Breast epithelium (tissue), 4 donors: ENCODE data around the gene SAYSD1. TPM values are rescaled to one million over a fixed set of nuclear protein-coding genes. Genes with fewer than 3 reads are reported as not detected.

ENCODE experiments used
- DNase-seq, 2 donors: peaks; one replicate each; pipeline ENCODE4 v3.0.0-alpha.2; 2019; ENCODE audit warnings: low spot score in 2 of 2
- H3K27ac ChIP-seq, 2 donors: fragments of 200-600 bp; sonication (generic) in 1 of 2; one replicate each; pipeline ENCODE4 v1.5.1; 2016 to 2019; ENCODE audit warnings: mild to moderate bottlenecking in 1 of 2
- H3K27me3 ChIP-seq, 2 donors: fragments of 200-600 bp; sonication (generic) in 1 of 2; one replicate each; pipeline versions ENCODE4 v1.5.1 to v1.6.0; 2017 to 2019; ENCODE audit warnings: control low read depth in 1 of 2, mild to moderate bottlenecking in 1 of 2
- H3K36me3 ChIP-seq: fragments of 200-600 bp; one replicate; pipeline ENCODE4 v1.5.1; 2019
- H3K4me1 ChIP-seq, 2 donors: fragments of 200-600 bp; sonication (generic); one replicate each; pipeline ENCODE4 v1.5.1; 2016 to 2019; ENCODE audit warnings: control low read depth in 1 of 2
- H3K4me3 ChIP-seq, 3 donors: fragments of 200-600 bp; sonication (generic); 1 replicate in 2 of 3; 2 replicates in 1 of 3; pipeline ENCODE4 v1.5.1; 2016 to 2019; ENCODE audit warnings: mild to moderate bottlenecking in 3 of 3, moderate library complexity in 2 of 3
- H3K9me3 ChIP-seq, 2 donors: fragments of 200-600 bp; sonication (generic) in 1 of 2; one replicate each; pipeline ENCODE4 v1.5.1; 2016 to 2019; ENCODE audit warnings: control low read depth in 1 of 2
- CTCF ChIP-seq, 3 donors: fragments of 450-650 bp; IDR thresholded peaks; one replicate each; pipeline ENCODE4 v1.5.1; 2016 to 2017; ENCODE audit warnings: antibody characterized with exemption in 3 of 3, mild to moderate bottlenecking in 3 of 3, moderate library complexity in 3 of 3
- POLR2A ChIP-seq: fragments of 450-650 bp; IDR thresholded peaks from one replicate; pipeline ENCODE4 v1.6.1; 2016; ENCODE audit warnings: antibody characterized with exemption, mild to moderate bottlenecking, moderate library complexity
- POLR2AphosphoS5 ChIP-seq, 3 donors: sonication (generic); formaldehyde crosslinking; IDR thresholded peaks; one replicate each; pipeline ENCODE4 v1.6.1; 2017; ENCODE audit warnings: antibody characterized with exemption in 3 of 3
- intact Hi-C: fragments of 100-400 bp; cut with DNase I; formaldehyde crosslinking; loops from one replicate; pipeline ENCODE4 v1.15.1; 2023; ENCODE audit warnings: low total_unique reads
- total RNA-seq, 3 donors: library from RNA; depleted of rRNA; stranded (reverse); fragments of >200 nt; gene quantifications; one replicate each; pipeline ENCODE4 v1.1.0, GENCODE V29; 2016

The SAYSD1 gene
- total RNA-seq, 3 donors from 2014 or later, result 21.3 to 35.3 (median 21.8) TPM

GRCh38 chr6:39128106-39128505 is 13.1 kb upstream of the SAYSD1 start:
- intact Hi-C loops, result no loop called here
- H3K9me3 ChIP-seq, result no peaks in the 10 kb centered on the region
- no peaks in the 10 kb centered on the region for H3K4me1 ChIP-seq
- H3K27ac ChIP-seq, result no peak overlapping the region
- no peaks in the 10 kb centered on the region for H3K27me3 ChIP-seq
- H3K36me3 ChIP-seq, result no peaks in the 10 kb centered on the region
- no peak for DNase-seq
- no peak overlapping the region for H3K4me3 ChIP-seq
- TF ChIP-seq POLR2A, result no peak
- TF ChIP-seq POLR2AphosphoS5 (IDR thresholded peaks at IDR 0.05), result no peak

- intact Hi-C loops, result no loop called here
- TF ChIP-seq POLR2A (no peak), POLR2AphosphoS5 (IDR thresholded peaks at IDR 0.05) (no peak), CTCF (IDR thresholded peaks at IDR 0.05) (no peak)
- Histone ChIP-seq H3K36me3 (no peaks in the 10 kb centered on the region), H3K9me3 (no peaks in the 10 kb centered on the region), H3K27ac (no peak overlapping the region), H3K27me3 (no peaks in the 10 kb centered on the region), H3K4me3 (no peak overlapping the region), H3K4me1 (no peaks in the 10 kb centered on the region)
- DNase-seq, result no peak
Observed at GRCh38 chr6:39124114-39124513, 9.1 kb upstream of the SAYSD1 start.

- intact Hi-C loops, result no loop called here
- H3K27me3 ChIP-seq, result no peaks in the 10 kb centered on the region
- peaks cover 0 to 5% of the 10 kb centered on the region in 2 donors for H3K4me1 ChIP-seq
- no peak overlapping the region for H3K27ac ChIP-seq
- no peak for DNase-seq
- no peaks in the 10 kb centered on the region for H3K36me3 ChIP-seq
- H3K4me3 ChIP-seq, result no peak overlapping the region
- TF ChIP-seq POLR2A (no peak), POLR2AphosphoS5 (IDR thresholded peaks at IDR 0.05) (no peak), CTCF (IDR thresholded peaks at IDR 0.05) (no peak)
- H3K9me3 ChIP-seq, result no peaks in the 10 kb centered on the region
Observed at GRCh38 chr6:39118921-39119320, 3.9 kb upstream of the SAYSD1 start.

GRCh38 chr6:39114388-39114703 is 640 bp downstream of the SAYSD1 start:
- H3K4me1 ChIP-seq, result peaks cover 0 to 5% of the 10 kb centered on the region in 2 donors
- intact Hi-C loops, result no loop called here

GRCh38 chr6:39113788-39114187 is 1.2 kb downstream of the SAYSD1 start:
- intact Hi-C loops, result no loop called here
- Histone ChIP-seq H3K27me3 (no peaks in the 10 kb centered on the region), H3K36me3 (peaks cover 7% of the 10 kb centered on the region), H3K9me3 (no peaks in the 10 kb centered on the region), H3K4me3 (peak overlapping the region in 2 of 3 donors; percentile 75 to 95), H3K27ac (peak overlapping the region in 1 of 2 donors; percentile 97), H3K4me1 (peaks cover 0 to 5% of the 10 kb centered on the region in 2 donors)
- TF ChIP-seq POLR2AphosphoS5 (IDR thresholded peaks at IDR 0.05), result no peak
- no peak for TF ChIP-seq POLR2A
- TF ChIP-seq CTCF (IDR thresholded peaks at IDR 0.05), result no peak
- no peak for DNase-seq

More at GRCh38 chr6:39114388-39114703, 640 bp downstream of the SAYSD1 start:
- Histone ChIP-seq H3K27me3 (no peaks in the 10 kb centered on the region), H3K4me3 (peak overlapping the region; percentile 75 to 95 (median 75)), H3K9me3 (no peaks in the 10 kb centered on the region), H3K36me3 (peaks cover 6% of the 10 kb centered on the region), H3K27ac (peak overlapping the region; percentile 97 to 99)
- no peak for TF ChIP-seq CTCF (IDR thresholded peaks at IDR 0.05)
- no peak for DNase-seq

- peaks cover 7% of the 10 kb centered on the region for H3K36me3 ChIP-seq
- H3K27me3 ChIP-seq, result no peaks in the 10 kb centered on the region
- H3K4me1 ChIP-seq, result peaks cover 0 to 5% of the 10 kb centered on the region in 2 donors
- no peaks in the 10 kb centered on the region for H3K9me3 ChIP-seq
- DNase-seq, result no peak
- H3K4me3 ChIP-seq, result no peak overlapping the region
- TF ChIP-seq CTCF (IDR thresholded peaks at IDR 0.05), result no peak
- no peak for TF ChIP-seq POLR2AphosphoS5 (IDR thresholded peaks at IDR 0.05)
- no peak for TF ChIP-seq POLR2A
- no peak overlapping the region for H3K27ac ChIP-seq
- intact Hi-C loops, result no loop called here
Observed at GRCh38 chr6:39111280-39111679, 3.7 kb downstream of the SAYSD1 start.
